Suprapubic skin (tissue), 4 donors: Measurements from ENCODE around the gene CERS6. TPM values are rescaled to one million over a fixed set of nuclear protein-coding genes. Genes with fewer than 3 reads are reported as not detected.

ENCODE experiments used
- DNase-seq, 2 donors: peaks; one replicate each; pipeline ENCODE4 v3.0.0-alpha.2; 2019; ENCODE audit warnings: low spot score in 2 of 2
- H3K27ac ChIP-seq: fragments of 200-600 bp; sonication (generic); one replicate; pipeline ENCODE4 v1.5.1; 2019
- H3K27me3 ChIP-seq: fragments of 200-600 bp; sonication (generic); one replicate; pipeline ENCODE4 v1.5.1; 2019
- H3K36me3 ChIP-seq: fragments of 200-600 bp; sonication (generic); one replicate; pipeline ENCODE4 v1.5.1; 2019
- H3K4me1 ChIP-seq: fragments of 200-600 bp; sonication (generic); one replicate; pipeline ENCODE4 v1.5.1; 2019
- H3K4me3 ChIP-seq: fragments of 200-600 bp; sonication (generic); one replicate; pipeline ENCODE4 v1.5.1; 2019; ENCODE audit warnings: mild to moderate bottlenecking
- H3K9me3 ChIP-seq: fragments of 200-600 bp; sonication (generic); one replicate; pipeline ENCODE4 v1.5.1; 2019
- EP300 ChIP-seq: sonication (generic); formaldehyde crosslinking; IDR thresholded peaks from one replicate; pipeline ENCODE4 v1.6.1; 2017; ENCODE audit warnings: antibody characterized with exemption
- POLR2A ChIP-seq, 2 donors: fragments of 450-650 bp; IDR thresholded peaks; one replicate each; pipeline ENCODE4 v1.6.1; 2017; ENCODE audit warnings: antibody characterized with exemption in 2 of 2, mild to moderate bottlenecking in 2 of 2, moderate library complexity in 2 of 2
- POLR2AphosphoS5 ChIP-seq, 3 donors: sonication (generic); formaldehyde crosslinking; IDR thresholded peaks; one replicate each; pipeline ENCODE4 v1.6.1; 2017; ENCODE audit warnings: antibody characterized with exemption in 3 of 3
- WGBS: methylation state at CpG from one replicate; pipeline ENCODE4 v1.1.5; 2018; 5-methylcytosine and 5-hydroxymethylcytosine counted together
- total RNA-seq, 4 donors: library from RNA; depleted of rRNA; stranded (reverse); fragments of >200 nt; gene quantifications; one replicate each; pipeline ENCODE4 v1.1.0, GENCODE V29; 2016
- TF ChIP-seq, protein P1 (sequence below), 2 donors: fragments of 200-600 bp in 1 of 2; fragments of 450-650 bp in 1 of 2; sonication (generic) in 1 of 2; IDR thresholded peaks; one replicate each; pipeline ENCODE4 v1.5.1; 2016 to 2019; ENCODE audit warnings: antibody characterized with exemption in 2 of 2, mild to moderate bottlenecking in 1 of 2, moderate library complexity in 1 of 2

CERS6 gene
- total RNA-seq, 4 donors from 2014 or later, result 68.7 to 83.3 (median 77.0) TPM

DNA sequence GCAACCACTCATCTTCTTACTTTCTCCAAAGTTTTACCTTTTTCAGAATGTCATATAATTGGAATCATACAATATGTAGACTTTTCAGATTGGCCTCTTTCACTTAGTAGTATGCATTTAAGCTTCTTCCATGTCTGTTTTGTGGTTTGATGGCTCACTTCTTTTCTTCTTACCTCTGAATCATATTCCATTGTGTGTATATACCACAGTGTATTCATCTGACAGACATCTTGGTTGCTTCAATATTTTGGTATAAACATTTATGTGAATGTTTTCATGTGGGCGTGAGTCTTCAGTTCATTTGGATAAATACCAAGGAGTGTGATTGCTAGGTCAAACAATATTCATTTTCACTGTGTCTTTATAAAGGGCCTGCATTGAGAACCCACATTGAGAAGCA lies 210.3 kb downstream of the CERS6 start:
- Histone ChIP-seq H3K4me1 (peaks cover 5% of the 10 kb centered on the region), H3K36me3 (no peaks in the 10 kb centered on the region), H3K27ac (no peak overlapping the region), H3K27me3 (no peaks in the 10 kb centered on the region), H3K9me3 (no peaks in the 10 kb centered on the region), H3K4me3 (no peak overlapping the region)
- 45% methylated on average over 1 of the region's 1 CpG for WGBS
- DNase-seq, result no peak
- TF ChIP-seq EP300 (no peak), POLR2A (IDR thresholded peaks at IDR 0.05) (no peak), POLR2AphosphoS5 (IDR thresholded peaks at IDR 0.05) (no peak)
- TF ChIP-seq, protein P1, sequence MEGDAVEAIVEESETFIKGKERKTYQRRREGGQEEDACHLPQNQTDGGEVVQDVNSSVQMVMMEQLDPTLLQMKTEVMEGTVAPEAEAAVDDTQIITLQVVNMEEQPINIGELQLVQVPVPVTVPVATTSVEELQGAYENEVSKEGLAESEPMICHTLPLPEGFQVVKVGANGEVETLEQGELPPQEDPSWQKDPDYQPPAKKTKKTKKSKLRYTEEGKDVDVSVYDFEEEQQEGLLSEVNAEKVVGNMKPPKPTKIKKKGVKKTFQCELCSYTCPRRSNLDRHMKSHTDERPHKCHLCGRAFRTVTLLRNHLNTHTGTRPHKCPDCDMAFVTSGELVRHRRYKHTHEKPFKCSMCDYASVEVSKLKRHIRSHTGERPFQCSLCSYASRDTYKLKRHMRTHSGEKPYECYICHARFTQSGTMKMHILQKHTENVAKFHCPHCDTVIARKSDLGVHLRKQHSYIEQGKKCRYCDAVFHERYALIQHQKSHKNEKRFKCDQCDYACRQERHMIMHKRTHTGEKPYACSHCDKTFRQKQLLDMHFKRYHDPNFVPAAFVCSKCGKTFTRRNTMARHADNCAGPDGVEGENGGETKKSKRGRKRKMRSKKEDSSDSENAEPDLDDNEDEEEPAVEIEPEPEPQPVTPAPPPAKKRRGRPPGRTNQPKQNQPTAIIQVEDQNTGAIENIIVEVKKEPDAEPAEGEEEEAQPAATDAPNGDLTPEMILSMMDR (IDR thresholded peaks at IDR 0.05), result no peak

DNA sequence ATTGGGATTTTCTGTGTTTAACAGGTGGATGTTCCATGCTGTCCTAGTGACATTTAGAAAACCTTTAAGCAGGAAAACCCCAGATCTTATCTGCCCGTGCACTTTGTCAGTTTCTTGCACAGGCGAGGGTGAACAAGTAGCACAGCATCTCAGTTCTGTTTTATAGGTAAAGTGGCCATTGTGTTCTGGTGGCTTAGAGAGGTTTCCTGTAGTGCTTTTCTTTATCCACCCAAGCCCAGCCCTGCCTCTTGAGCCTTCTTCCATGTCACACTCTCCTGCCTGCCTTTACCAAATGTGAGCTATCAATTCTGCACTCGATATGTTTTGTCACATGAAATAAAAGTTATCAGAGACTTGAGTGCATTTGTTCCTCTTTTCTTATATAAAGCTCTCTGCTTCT lies 211.1 kb downstream of the CERS6 start:
- no peak for DNase-seq
- Histone ChIP-seq H3K4me3 (no peak overlapping the region), H3K36me3 (no peaks in the 10 kb centered on the region), H3K27ac (no peak overlapping the region), H3K4me1 (peaks cover 5% of the 10 kb centered on the region), H3K9me3 (no peaks in the 10 kb centered on the region), H3K27me3 (no peaks in the 10 kb centered on the region)
- WGBS, result 53% methylated on average over 3 of the region's 3 CpGs
- no peak for TF ChIP-seq POLR2AphosphoS5 (IDR thresholded peaks at IDR 0.05)
- TF ChIP-seq EP300, result no peak
- TF ChIP-seq, protein P1 (IDR thresholded peaks at IDR 0.05), result no peak
- TF ChIP-seq POLR2A (IDR thresholded peaks at IDR 0.05), result no peak

DNA sequence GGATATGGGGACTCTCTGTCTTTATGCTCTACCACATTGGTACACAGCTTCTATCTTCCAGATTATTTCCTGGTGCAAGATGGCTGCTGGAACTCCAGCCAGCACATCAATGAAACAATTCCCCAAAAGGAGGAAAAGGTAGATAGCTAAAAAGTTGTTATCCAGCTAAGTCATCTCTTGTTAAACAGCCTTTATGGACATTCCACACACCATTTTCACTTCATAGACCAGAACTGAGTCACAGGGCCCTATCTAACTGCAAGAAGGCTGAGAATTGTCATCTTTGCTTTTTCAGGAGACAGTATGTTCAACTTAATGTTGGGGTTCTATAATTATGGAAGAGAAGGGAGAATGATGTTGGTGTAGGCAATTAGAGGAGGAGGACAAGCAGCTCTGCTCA lies 213.1 kb downstream of the CERS6 start:
- TF ChIP-seq POLR2AphosphoS5 (IDR thresholded peaks at IDR 0.05) (no peak), POLR2A (IDR thresholded peaks at IDR 0.05) (no peak), EP300 (no peak)
- TF ChIP-seq, protein P1 (IDR thresholded peaks at IDR 0.05), result no peak
- DNase-seq, result no peak

DNA sequence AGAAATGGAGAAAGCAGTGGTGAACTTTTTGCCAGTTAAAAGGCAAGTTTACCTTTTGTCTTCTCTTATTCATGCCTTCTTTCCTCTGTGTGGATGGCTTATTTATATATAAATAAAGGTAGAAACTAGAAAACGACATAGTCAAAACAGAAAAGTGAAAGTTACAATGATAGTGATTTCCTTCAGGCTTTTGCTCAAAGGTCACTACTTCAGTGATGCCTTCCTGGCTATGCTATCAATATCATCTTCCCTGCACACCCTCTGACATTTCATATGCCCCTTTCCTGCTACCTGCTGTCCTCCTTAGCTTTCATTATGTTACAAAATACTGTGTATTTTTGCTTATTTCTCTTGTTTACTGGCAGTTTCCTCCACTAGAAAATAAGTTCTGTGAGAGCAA lies 214.4 kb downstream of the CERS6 start:
- H3K4me1 ChIP-seq, result peaks cover 8% of the 10 kb centered on the region
- TF ChIP-seq, protein P1 (IDR thresholded peaks at IDR 0.05), result no peak
- TF ChIP-seq EP300, result no peak
- no peak for TF ChIP-seq POLR2A (IDR thresholded peaks at IDR 0.05)
- TF ChIP-seq POLR2AphosphoS5 (IDR thresholded peaks at IDR 0.05), result no peak
- no peaks in the 10 kb centered on the region for H3K36me3 ChIP-seq
- H3K27ac ChIP-seq, result no peak overlapping the region
- no peaks in the 10 kb centered on the region for H3K27me3 ChIP-seq
- DNase-seq, result no peak
- no peak overlapping the region for H3K4me3 ChIP-seq
- no peaks in the 10 kb centered on the region for H3K9me3 ChIP-seq
- WGBS, result 79% methylated on average over 1 of the region's 1 CpG

More for the DNA sequence above, 213.1 kb downstream of the CERS6 start:
- no peak overlapping the region for H3K27ac ChIP-seq
- H3K27me3 ChIP-seq, result no peaks in the 10 kb centered on the region
- H3K9me3 ChIP-seq, result no peaks in the 10 kb centered on the region
- no peaks in the 10 kb centered on the region for H3K36me3 ChIP-seq
- H3K4me3 ChIP-seq, result no peak overlapping the region
- H3K4me1 ChIP-seq, result peaks cover 8% of the 10 kb centered on the region

DNA sequence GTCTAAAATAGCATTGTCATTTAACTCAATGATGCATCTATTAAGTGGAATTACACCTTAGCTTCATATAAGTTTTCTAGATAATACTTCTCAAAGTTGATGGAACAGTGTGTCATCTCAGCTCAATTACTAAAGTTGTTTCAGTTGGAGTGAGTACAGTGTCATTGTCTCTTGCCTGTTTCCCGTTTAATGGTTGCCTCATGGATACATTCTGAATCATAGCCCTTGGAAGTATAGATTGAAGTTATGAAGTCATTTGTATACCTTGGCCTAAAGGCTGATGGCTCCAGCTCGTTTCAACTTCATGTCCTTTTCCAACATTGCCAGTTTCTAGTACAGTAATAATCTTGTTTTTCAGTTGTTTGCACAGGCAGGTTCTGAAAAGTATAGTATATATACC lies 215.9 kb downstream of the CERS6 start:
- H3K27me3 ChIP-seq, result no peaks in the 10 kb centered on the region
- no peak overlapping the region for H3K4me3 ChIP-seq
- TF ChIP-seq, protein P1 (IDR thresholded peaks at IDR 0.05), result no peak
- no peak for TF ChIP-seq POLR2A (IDR thresholded peaks at IDR 0.05)
- TF ChIP-seq EP300, result no peak
- TF ChIP-seq POLR2AphosphoS5 (IDR thresholded peaks at IDR 0.05), result no peak
- H3K9me3 ChIP-seq, result no peaks in the 10 kb centered on the region
- DNase-seq, result no peak
- no peak overlapping the region for H3K27ac ChIP-seq
- peaks cover 4% of the 10 kb centered on the region for H3K4me1 ChIP-seq
- 48% methylated on average over 2 of the region's 2 CpGs for WGBS
- no peaks in the 10 kb centered on the region for H3K36me3 ChIP-seq
